ENCODE data around the gene CHRFAM7A.
"Not testable (repeated sequence)": the region's sequence is repeated elsewhere in the genome, so short reads cannot be mapped to it uniquely, and the experiment has no call there.

GRCh38 chr15:30407636-30408035, 14.3 kb upstream of the CHRFAM7A start:
- TF ChIP-seq, protein P1, sequence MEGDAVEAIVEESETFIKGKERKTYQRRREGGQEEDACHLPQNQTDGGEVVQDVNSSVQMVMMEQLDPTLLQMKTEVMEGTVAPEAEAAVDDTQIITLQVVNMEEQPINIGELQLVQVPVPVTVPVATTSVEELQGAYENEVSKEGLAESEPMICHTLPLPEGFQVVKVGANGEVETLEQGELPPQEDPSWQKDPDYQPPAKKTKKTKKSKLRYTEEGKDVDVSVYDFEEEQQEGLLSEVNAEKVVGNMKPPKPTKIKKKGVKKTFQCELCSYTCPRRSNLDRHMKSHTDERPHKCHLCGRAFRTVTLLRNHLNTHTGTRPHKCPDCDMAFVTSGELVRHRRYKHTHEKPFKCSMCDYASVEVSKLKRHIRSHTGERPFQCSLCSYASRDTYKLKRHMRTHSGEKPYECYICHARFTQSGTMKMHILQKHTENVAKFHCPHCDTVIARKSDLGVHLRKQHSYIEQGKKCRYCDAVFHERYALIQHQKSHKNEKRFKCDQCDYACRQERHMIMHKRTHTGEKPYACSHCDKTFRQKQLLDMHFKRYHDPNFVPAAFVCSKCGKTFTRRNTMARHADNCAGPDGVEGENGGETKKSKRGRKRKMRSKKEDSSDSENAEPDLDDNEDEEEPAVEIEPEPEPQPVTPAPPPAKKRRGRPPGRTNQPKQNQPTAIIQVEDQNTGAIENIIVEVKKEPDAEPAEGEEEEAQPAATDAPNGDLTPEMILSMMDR (IDR thresholded peaks at IDR 0.05; ENCODE audit: poor library complexity, severe bottlenecking): not testable (repeated sequence)
- TF ChIP-seq POLR2AphosphoS5 (IDR thresholded peaks at IDR 0.05): not testable (repeated sequence)

All from neural cell (in vitro differentiated cells).